NCI-H2196 treated with DMSO at 0.1 percent for 48 hours (cell line): ENCODE results near the gene CASTOR1.
"Not testable (repeated sequence)": the region's sequence is repeated elsewhere in the genome, so short reads cannot be mapped to it uniquely, and the experiment has no call there.

Experiments
- DNase-seq: peaks from one replicate; lab custom pipeline; 2025; ENCODE audit not compliant: unreplicated experiment; lab: John Stamatoyannopoulos, UW

Gene CASTOR1

GRCh38 chr22:30289141-30289979 lies at the start of gene CASTOR1:
CASTOR1 (minus strand) TSS chr22:30289505; CDS start chr22:30289497, 8 bp downstream.
- DNase-seq, result peak; percentile 84

DNA sequence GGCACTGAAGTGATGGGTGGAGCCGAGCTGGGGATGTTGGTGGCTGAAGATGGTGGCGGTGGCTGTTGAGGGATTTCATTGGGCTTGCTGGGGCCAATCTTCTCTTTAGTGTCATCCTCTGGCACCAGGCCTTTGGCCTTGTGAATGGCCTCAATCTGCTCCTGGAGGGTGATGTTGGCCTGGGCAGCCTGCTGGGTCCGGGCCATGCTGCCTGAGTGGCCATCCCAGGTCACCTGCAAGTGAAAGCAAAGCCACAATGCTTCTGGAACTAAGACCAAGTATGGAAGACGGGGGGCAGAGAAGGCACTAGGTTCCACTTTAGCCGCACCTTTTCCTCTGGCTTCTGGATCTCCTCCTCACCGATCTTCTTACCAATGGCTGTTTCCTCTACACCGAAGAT lies 49.5 kb upstream of the CASTOR1 start:
- no peak for DNase-seq

DNA sequence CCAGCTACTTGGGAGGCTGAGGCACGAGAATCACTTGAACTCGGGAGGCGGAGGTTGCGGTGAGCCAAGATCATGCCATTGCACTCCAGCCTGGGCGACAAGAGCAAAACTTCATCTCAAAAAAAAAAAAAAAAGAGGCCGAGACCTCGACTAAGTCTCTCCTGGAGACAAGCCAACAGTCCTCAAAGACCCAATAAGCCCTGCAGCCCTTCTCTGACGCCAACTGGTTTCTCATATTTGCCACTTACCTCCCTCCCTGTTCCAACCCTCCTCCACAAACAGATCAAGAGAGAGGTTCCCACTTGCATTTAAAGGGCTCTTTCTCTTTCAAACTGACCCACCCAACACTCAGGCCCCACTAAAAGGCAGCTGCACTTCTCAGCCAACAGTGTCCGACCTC lies 49.0 kb upstream of the CASTOR1 start:
- DNase-seq, result not testable (repeated sequence)

GRCh38 chr22:30337461-30337778 lies 48.1 kb upstream of the CASTOR1 start:
- no peak for DNase-seq

DNA sequence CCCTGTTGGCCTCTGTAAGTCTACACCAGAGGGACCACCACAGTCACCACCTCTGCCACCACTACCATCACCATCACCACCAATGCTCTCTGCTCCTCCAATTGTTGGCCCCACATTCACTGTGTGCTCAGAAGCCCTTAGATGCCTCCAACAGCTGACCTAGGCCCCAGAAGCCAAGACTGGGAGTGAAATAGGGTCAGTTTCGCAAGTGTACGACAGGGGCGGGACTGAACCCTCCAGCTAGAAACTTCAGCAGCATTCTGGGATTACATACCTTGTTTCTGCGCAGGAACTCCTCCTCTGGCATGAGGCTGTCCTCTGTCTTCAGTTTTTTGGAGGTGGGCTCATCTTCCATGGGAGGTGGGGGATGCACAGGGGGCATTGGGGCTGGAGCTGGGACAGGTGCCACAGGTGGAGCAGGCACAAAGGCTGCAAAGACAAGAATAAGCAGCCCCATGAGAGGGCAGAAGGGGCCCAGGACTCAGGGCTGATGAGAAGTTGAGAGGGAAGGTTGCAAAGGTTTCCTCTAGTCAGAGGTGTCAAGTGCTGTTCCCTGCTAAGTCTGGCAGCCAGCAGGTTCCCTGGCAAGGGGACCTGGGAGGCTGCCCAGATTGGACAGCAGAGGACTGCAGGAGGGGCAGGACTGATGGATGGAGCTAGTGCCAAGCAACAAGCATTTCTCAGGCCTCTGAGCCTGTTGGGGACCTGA lies 47.6 kb upstream of the CASTOR1 start:
- DNase-seq, result no peak

DNA sequence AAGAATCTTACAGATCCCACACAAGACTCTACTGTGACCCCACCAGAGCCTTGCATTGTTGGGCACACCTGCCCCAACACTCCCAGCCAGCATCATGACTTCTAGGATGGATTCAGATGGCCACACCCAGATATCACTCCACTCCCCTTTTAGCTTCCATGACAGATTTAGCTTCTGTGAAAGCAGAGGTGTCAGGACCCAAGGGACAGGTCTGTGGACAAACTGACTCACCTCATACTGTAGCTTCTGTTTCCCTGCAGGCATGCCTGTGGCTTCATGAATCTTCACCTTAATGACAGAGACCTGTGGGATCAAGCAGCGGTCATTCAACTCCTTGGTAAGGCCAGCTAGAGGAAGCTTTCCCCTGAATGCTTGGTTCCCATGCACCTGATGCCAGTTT lies 45.9 kb upstream of the CASTOR1 start:
- no peak for DNase-seq

- DNase-seq, result no peak
Observed at GRCh38 chr22:30334646-30335045, 45.3 kb upstream of the CASTOR1 start.

DNA sequence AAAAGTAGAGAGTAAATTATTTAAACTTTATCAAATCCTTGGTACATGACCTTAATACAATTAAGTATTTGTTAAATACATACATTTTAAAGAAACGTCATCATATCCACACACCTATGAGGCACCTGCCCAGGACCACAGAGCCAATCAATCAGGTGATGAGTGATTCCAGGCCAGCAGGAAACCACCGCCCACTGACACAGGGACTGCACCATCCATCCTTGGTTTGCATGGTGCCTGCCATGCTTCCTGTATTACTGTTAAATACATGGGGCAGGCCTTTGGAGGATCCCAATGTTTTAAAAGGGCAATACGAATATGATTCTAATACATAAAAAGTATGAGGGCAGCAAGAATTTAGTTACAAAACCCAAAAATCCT lies 44.4 kb upstream of the CASTOR1 start:
- DNase-seq, result no peak

- DNase-seq, result no peak
Observed at GRCh38 chr22:30332994-30333706, 43.8 kb upstream of the CASTOR1 start.

DNA sequence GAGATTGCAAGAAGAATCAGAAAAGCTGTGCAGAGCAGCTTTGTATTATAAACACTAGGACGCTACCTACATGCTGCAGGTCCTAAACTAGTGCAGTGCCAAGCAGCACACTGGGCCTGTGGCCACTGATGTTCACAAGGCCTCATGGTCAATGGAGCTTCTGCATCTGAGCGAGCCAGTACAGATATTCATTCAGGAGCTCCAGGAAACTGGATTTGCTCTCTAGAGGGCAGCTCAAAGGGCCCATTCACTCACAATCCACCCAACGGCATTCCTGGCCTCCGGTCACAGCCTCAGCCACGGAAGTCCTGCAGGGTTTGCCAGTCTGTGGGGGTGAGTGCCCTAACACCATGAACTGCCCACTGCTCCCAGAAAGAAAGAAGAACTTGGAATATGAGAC lies 43.2 kb upstream of the CASTOR1 start:
- DNase-seq, result no peak

DNA sequence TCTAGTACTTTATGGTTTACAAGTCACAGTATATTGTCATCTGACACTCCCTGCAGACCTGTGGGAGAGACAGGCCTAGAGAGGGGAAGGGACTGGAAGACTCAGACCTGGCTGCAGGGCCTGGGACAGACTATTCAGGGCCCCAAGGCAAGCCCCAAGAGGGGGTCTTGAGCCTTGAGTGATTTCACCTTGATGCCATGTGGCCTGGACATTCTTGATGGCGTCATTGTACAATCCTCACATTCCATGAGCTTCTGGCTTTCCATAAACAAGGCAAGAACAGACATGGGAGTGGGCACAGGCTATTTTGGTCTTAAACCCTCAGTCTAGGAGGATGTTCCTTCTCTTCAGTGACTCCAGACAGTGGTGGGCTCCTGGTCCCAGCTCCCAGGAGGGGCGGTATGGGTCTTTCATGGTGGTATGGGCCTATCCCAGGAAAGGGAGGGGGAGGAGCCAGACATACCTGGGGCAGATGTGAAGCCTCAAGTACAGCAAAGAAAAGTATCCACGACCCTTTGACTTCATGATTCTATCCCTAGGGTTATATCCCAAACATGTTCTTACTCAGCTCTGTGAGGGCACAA lies 39.3 kb upstream of the CASTOR1 start:
- DNase-seq, result no peak

DNA sequence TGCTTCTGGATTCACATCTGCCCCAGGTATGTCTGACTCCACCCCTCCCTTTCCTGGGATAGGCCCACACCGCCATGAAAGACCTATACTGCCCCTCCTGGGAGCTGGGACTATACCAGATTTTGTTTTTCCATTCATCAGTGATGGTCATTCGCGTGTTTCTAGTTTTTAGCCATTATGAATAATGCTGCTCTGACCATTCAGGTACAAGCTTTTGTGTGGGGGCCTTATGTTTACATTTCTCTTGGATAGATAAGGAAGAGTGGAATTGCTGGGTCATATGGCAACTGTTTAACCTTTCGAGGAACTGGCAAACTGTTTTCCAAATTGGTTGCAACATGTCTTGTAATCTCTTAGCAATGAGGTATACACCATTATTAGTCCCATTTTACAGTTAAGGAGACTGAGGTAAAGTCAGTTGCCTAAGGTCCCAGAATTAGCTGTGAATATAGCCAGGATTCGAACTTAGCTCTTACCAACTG lies 38.6 kb upstream of the CASTOR1 start:
- DNase-seq, result no peak

DNA sequence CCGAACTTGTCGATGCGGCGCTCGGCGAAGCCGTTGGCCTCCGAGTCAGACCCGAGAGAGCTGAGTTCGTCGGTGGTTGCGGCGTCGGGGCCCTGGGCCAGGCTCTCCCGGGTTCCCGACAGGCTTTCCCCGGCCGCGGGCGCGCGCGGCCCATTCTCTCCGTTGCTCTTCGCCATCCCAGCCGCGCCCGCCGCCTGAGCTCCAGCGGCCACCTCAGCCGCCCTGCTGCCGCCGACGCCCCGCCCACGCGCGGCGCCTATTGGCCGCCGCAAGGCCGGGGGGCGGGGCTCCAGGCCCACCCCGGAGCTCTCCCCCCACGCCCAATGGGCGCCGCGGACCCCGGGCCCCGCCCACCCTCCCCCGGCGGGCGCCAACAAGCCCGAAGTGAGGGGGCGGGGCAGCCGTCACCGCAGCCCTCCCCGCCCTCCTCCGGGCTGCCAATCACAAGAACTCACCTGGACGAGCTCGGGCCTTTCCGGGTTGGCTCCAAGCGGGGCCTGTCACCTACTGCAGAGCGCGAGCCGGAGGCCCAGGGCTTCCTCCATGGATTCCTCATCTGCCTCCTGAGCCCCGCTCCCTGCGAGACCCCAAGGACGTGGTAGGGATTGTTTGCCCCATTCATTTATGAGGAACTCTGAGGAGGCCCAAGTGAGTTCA lies 37.5 kb upstream of the CASTOR1 start, which contains the start of gene TBC1D10A:
TSS of gene TBC1D10A (minus strand) at position 236 of the 657 bp plus-strand sequence. CDS start at position 176, 60 bp downstream.
- peak; percentile 81 for DNase-seq

- no peak for DNase-seq
Observed at GRCh38 chr22:30326255-30326705, 37.0 kb upstream of the CASTOR1 start.

DNA sequence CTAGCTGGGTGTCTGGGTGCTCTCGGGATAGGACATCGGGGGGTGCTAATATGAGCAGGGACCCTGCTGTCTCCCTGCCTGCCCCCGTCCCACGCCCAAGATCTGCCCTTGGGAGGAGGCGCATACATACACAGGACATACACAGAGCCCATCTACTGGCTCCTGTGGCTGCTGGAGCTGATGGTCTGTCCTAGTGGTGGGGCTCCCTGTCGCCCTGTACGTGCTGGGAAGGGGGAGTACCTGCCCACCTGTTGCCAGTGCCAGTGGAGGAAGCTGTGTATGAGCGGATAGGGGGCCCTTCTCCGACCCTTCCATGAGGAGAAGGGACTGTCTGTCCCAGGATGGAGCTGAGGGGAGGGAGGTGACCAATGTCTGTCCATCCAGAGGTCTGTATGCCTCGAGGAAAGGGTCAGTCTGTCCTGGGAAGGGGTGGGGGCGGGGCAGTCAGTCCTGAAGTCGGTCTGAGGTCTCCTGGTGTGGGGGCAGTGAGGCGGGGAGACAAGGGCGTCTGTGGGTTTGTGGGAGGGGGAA lies 36.5 kb upstream of the CASTOR1 start:
- DNase-seq, result no peak

GRCh38 chr22:30325065-30325720 lies 35.9 kb upstream of the CASTOR1 start:
- no peak for DNase-seq

DNA sequence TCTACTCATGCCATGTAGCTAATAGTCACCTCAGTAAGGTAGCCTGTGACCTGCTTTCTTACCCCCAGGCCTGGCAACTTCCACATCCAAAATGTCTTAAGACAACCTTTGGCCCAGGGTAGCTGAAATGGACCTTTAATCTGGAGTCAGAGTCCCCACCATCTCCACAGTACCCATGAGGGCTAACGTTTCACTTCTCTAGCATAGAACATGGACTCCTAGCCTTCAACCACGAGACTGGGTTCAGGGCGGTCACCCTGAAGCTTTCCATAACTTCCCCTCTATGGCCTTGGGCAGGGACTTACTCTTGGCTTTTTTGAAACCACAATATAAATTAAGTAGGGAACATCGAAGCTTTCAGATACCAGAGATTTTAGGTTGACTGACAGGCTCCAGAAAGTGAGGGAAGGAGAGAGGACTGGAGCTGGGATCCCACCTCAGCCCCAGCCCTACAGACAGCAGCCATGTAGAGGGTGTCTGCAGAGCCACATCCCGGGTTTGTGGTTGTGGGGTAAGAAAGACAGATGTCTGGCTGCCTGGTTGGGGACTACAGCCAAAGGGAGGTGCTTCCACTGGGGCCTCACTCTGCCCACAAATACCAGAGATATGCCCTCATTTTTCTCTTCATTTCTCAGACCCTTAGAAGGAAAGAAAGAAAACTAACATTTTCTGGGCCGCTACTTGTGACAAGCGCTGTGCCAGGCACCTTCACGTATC lies 34.9 kb upstream of the CASTOR1 start:
- DNase-seq, result no peak

DNA sequence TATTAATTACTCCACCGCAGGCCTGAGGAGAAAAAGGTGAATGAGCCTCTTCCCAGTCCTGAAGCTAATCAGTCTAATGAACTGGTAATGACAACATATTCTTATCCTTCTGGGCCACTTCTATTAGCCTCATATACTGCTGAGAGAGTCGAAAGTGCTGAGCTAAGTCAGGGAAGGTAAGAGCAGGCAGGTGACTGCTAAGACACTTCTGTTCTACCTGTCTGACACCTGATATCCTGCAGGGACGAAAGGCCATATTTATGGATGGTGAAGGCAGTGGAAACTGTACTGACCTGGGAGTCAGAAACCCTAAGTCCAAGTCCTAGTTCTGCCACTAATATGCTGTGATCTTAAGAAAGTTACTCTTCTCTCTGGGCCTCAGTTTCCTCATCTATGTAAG lies 33.9 kb upstream of the CASTOR1 start:
- no peak for DNase-seq

- no peak for DNase-seq
Observed at GRCh38 chr22:30321461-30321860, 32.2 kb upstream of the CASTOR1 start.
